Measurements from ENCODE around the gene SLC25A21. TPM values are rescaled to one million over a fixed set of nuclear protein-coding genes. Genes with fewer than 3 reads are reported as not detected.

The SLC25A21 gene
- total RNA-seq, 1 donor from 2014 or later = not detected

DNA sequence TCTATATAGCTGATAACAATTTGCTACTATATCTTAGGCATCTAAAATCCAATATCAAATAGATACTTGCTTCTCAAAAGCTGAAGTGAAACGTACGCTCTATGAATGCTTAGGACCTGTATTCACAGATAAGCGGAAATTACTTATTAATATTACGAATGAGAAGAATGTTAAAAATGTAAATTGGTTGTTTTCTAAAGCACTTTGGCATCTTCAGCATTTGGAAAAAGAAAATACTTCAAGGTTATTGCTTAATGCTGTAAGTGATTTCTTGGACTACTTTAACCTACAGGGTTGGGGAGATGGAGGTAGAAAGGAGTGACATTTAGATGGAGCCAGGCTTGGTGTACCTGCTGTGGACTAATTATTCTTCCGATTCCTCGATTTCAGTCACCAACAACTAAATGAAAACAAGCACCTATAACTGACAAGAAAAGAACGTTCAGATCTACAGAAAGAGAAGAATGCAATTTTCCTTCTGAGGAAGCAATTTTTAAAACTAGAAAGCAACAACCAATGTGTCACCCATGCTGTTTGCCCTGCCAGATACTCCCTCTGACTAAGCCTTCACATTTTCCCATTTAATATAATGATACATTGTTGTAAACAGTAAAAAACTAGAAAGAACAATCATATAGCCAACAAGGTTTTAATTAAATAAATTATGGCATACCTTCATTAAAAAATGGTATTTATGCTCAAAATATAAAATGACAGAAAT lies 49.3 kb downstream of the SLC25A21 start:
- peaks cover under 1% of the 10 kb centered on the region for H3K9me3 Mint-ChIP-seq
- no peaks in the 10 kb centered on the region for H3K4me1 Mint-ChIP-seq
- intact Hi-C loops (cut with micrococcal nuclease) = no loop called here
- ATAC-seq (ENCODE audit: low read depth) = no peak
- ChIA-PET POLR2A (no interaction called here), CTCF (no interaction called here)
- H3K36me3 Mint-ChIP-seq (ENCODE audit: low read depth) = no peaks in the 10 kb centered on the region
- H3K27me3 Mint-ChIP-seq = no peaks in the 10 kb centered on the region
- TF ChIP-seq, protein P1, sequence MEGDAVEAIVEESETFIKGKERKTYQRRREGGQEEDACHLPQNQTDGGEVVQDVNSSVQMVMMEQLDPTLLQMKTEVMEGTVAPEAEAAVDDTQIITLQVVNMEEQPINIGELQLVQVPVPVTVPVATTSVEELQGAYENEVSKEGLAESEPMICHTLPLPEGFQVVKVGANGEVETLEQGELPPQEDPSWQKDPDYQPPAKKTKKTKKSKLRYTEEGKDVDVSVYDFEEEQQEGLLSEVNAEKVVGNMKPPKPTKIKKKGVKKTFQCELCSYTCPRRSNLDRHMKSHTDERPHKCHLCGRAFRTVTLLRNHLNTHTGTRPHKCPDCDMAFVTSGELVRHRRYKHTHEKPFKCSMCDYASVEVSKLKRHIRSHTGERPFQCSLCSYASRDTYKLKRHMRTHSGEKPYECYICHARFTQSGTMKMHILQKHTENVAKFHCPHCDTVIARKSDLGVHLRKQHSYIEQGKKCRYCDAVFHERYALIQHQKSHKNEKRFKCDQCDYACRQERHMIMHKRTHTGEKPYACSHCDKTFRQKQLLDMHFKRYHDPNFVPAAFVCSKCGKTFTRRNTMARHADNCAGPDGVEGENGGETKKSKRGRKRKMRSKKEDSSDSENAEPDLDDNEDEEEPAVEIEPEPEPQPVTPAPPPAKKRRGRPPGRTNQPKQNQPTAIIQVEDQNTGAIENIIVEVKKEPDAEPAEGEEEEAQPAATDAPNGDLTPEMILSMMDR (IDR thresholded peaks at IDR 0.05) = no peak
- DNase-seq = no peak
- no peak overlapping the region for H3K4me3 Mint-ChIP-seq
- no peak overlapping the region for H3K27ac Mint-ChIP-seq

DNA sequence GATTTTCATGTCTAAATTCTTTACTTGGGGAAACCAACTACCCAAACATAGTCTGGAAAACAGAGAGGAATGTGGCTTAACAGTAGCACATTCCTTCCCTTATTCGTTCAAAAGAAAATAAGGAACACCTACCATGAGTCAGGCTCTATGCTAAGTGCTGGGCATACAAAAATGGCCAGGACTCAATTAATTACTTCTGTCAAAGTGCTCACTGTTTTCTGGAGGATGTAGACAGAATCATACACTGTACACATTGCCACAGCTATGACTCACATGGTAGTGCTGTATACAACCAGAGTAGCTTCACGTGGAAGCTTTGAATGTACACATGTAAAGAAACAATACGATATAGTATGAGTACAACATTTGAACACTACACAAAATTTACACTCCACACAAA lies 50.1 kb downstream of the SLC25A21 start:
- H3K4me1 Mint-ChIP-seq = no peaks in the 10 kb centered on the region
- DNase-seq (no peak), ATAC-seq (ENCODE audit: low read depth) (no peak)
- no peaks in the 10 kb centered on the region for H3K27me3 Mint-ChIP-seq
- H3K27ac Mint-ChIP-seq = no peak overlapping the region
- peaks cover 3% of the 10 kb centered on the region for H3K9me3 Mint-ChIP-seq
- H3K36me3 Mint-ChIP-seq (ENCODE audit: low read depth) = no peaks in the 10 kb centered on the region
- CTCF ChIA-PET = no interaction called here
- intact Hi-C loops (cut with micrococcal nuclease) = no loop called here
- POLR2A ChIA-PET = no interaction called here
- no peak overlapping the region for H3K4me3 Mint-ChIP-seq
- TF ChIP-seq, protein P1 (IDR thresholded peaks at IDR 0.05) = no peak

DNA sequence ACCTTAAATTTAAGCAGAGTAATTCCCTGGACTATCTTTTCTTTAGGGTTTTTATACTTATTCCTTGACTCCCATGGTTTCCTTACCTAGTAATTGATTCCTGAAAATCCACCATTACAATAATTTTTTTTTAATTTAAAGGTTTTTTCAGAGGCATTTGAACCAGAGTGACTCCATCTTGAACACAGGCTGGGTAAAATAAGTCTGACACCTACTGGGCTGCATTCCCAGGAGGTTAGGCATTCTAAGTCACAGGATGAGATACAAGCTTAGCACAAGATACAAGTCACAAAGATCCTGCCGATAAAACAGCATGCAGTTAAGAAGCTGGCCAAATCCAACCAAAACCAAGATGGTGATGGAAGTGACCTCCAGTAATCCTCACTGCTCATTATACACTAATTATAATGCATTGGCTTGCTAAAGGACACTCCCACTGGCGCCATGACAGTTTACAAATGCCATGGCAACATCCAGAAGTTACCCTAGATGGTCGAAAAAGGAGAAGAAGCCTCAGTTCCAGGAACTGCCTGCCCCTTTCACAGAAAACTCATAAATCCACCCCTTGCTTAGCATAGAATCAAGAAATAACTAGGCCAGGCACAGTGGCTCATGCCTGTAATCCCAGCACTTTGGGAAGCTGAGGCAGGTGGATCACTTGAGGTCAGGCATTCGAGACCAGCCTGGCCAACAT lies 53.6 kb downstream of the SLC25A21 start:
- ChIA-PET CTCF (no interaction called here), POLR2A (no interaction called here)
- Mint-ChIP-seq H3K27ac (no peak overlapping the region), H3K27me3 (no peaks in the 10 kb centered on the region), H3K9me3 (peaks cover 3% of the 10 kb centered on the region), H3K4me3 (no peak overlapping the region), H3K4me1 (no peaks in the 10 kb centered on the region), H3K36me3 (ENCODE audit: low read depth) (no peaks in the 10 kb centered on the region)
- ATAC-seq (ENCODE audit: low read depth) (no peak), DNase-seq (no peak)
- intact Hi-C loops (cut with micrococcal nuclease) = no loop called here
- TF ChIP-seq, protein P1 (IDR thresholded peaks at IDR 0.05) = no peak

DNA sequence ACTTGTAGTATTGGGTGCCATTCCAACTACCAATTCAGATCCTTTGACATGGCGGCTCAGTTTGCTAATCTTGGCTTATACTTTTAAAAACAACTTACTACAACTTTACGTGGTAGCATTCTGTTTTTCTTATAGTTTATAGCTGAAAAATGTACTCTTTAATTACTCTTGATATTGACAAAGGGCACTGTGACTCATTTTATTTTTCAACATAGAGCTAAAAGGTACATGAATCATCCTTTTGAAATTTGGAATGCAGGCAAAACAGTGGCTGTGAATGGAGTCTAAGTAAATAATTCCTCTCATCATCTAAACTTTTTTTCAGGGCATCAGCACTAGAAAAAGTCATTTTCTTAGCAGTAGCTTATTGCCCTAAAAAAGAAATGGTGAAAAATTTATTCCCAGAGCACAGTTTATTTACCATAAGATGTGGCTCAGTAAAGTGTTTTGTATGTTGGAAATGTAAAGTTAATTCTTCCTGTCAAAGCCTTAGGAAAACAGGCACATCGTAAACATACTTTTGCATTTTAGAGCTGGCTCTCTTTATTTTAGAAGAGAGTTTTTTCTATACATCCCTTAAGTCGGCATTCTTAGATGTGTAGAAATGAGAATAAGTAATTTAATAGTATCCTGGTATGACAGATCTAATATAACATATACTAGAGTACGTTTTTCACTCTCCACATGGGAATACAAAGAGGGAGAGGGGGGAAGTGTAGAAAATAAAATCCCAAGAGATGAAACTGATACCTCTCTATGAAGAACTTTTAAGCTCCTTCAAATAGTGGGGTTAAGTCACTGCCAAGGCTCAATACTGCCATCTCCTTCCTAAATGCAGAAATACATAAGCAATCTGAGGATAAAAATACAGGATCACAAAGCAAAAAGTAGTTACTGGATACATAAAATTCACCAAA lies 55.2 kb downstream of the SLC25A21 start:
- ChIA-PET CTCF (no interaction called here), POLR2A (no interaction called here)
- H3K27me3 Mint-ChIP-seq = no peaks in the 10 kb centered on the region
- DNase-seq = no peak
- H3K27ac Mint-ChIP-seq = no peak overlapping the region
- H3K36me3 Mint-ChIP-seq (ENCODE audit: low read depth) = no peaks in the 10 kb centered on the region
- H3K4me3 Mint-ChIP-seq = no peak overlapping the region
- ATAC-seq (ENCODE audit: low read depth) = no peak
- no peaks in the 10 kb centered on the region for H3K4me1 Mint-ChIP-seq
- TF ChIP-seq, protein P1 (IDR thresholded peaks at IDR 0.05) = no peak
- intact Hi-C loops (cut with micrococcal nuclease) = no loop called here
- H3K9me3 Mint-ChIP-seq = peaks cover 3% of the 10 kb centered on the region

DNA sequence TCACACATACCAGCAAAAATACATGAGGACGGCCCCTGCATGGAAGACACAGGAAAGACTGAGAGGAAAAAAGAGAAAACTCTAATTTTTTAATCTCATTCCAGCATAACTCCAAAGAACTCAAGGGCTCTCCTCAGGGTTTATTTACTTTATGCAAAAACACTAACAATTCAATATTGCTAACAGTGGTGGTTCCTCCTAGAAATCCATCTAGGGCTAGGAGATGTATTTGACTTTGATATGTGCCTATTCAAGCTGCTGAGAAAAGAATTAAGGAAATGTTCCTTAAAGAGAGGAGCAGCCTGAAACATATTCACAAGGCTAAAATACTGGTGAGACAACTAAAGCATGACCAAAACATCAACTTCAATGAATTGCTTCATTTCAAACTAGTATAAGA lies 57.0 kb downstream of the SLC25A21 start:
- no peak overlapping the region for H3K27ac Mint-ChIP-seq
- intact Hi-C loops (cut with micrococcal nuclease) = no loop called here
- TF ChIP-seq, protein P1 (IDR thresholded peaks at IDR 0.05) = no peak
- no peaks in the 10 kb centered on the region for H3K4me1 Mint-ChIP-seq
- H3K27me3 Mint-ChIP-seq = no peaks in the 10 kb centered on the region
- no peaks in the 10 kb centered on the region for H3K36me3 Mint-ChIP-seq (ENCODE audit: low read depth)
- no peak overlapping the region for H3K4me3 Mint-ChIP-seq
- CTCF ChIA-PET = no interaction called here
- ATAC-seq (ENCODE audit: low read depth) (no peak), DNase-seq (no peak)
- H3K9me3 Mint-ChIP-seq = peaks cover 3% of the 10 kb centered on the region
- POLR2A ChIA-PET = no interaction called here

Data from activated B cell treated with CpG ODN at 0.5 μM for 24 hours (primary cell).